Activated naive CD4-positive, alpha-beta T cell treated with anti-CD3 and anti-CD28 coated beads, Interleukin-2, amount 50 U/mL, for 72 hours (primary cell): Measurements from ENCODE around the gene ZSCAN21. TPM values are rescaled to one million over a fixed set of nuclear protein-coding genes. Genes with fewer than 3 reads are reported as not detected.
A peak's percentile ranks its signal among the peaks of the same experiment; 100 is the strongest.

ENCODE experiments used
- ATAC-seq, 2 donors: fragments of 150-1000 bp; cut with Tn5 transposase; 2 replicates each; pipeline ENCODE4 v1.10.0; 2021; ENCODE audit warnings: mild to moderate bottlenecking in 2 of 2, moderate library complexity in 2 of 2
- DNase-seq, 2 donors: peaks; one replicate each; pipeline ENCODE4 v3.0.0; 2021 to 2022; ENCODE audit warnings: low spot score in 2 of 2
- H3K27ac Mint-ChIP-seq, 2 donors: one replicate each; pipeline ENCODE4 v1.8.0; 2022; ENCODE audit warnings: mild to moderate bottlenecking in 2 of 2, mixed read lengths in 2 of 2
- H3K36me3 Mint-ChIP-seq, 2 donors: one replicate each; pipeline ENCODE4 v1.8.0; 2022; ENCODE audit warnings: mixed read lengths in 2 of 2
- H3K9me3 Mint-ChIP-seq, 2 donors: one replicate each; pipeline ENCODE4 v1.8.0; 2022; ENCODE audit warnings: mixed read lengths in 2 of 2
- total RNA-seq, 2 donors: library from RNA; stranded (reverse); gene quantifications; one replicate each; pipeline ENCODE4 v1.2.3, GENCODE V29; 2022

ZSCAN21 gene
- total RNA-seq, 2 donors from 2014 or later = 3.8 to 7.1 TPM

GRCh38 chr7:100101016-100101862 is 51.7 kb downstream of the ZSCAN21 start, which contains the start of the genes AP4M1 and MCM7:
AP4M1 (plus strand) TSS chr7:100101643; CDS start chr7:100101715, 72 bp downstream.
MCM7 (minus strand) TSS chr7:100101397; CDS start chr7:100101294, 103 bp downstream.
- ATAC-seq = peak; percentile 91 to 94
- DNase-seq = peak; percentile 97 to 98
- peaks cover 34 to 37% of the 10 kb centered on the region in 2 donors for H3K36me3 Mint-ChIP-seq

GRCh38 chr7:100102950-100103840 is 53.6 kb downstream of the ZSCAN21 start:
- ATAC-seq = no peak
- Mint-ChIP-seq H3K36me3 (peaks cover 24 to 25% of the 10 kb centered on the region in 2 donors), H3K27ac (peak overlapping the region; percentile 68 to 88), H3K9me3 (no peaks in the 10 kb centered on the region)
- DNase-seq = no peak

More at GRCh38 chr7:100101016-100101862, 51.7 kb downstream of the ZSCAN21 start, which contains the start of the genes AP4M1 and MCM7:
- H3K9me3 Mint-ChIP-seq = no peaks in the 10 kb centered on the region
- H3K27ac Mint-ChIP-seq = peak within 1 kb of the TSS; percentile 88 to 96

- Mint-ChIP-seq H3K36me3 (peaks cover under 1 to 2% of the 10 kb centered on the region in 2 donors), H3K27ac (no peak overlapping the region), H3K9me3 (no peaks in the 10 kb centered on the region)
- no peak for DNase-seq
- no peak for ATAC-seq
Measured at GRCh38 chr7:100105534-100105933, 56.0 kb downstream of the ZSCAN21 start.

- H3K27ac Mint-ChIP-seq = peak overlapping the region in 1 of 2 donors; percentile 47
- no peak for DNase-seq
- no peak for ATAC-seq
- no peaks in the 10 kb centered on the region for H3K9me3 Mint-ChIP-seq
- H3K36me3 Mint-ChIP-seq = no peaks in the 10 kb centered on the region
Measured at GRCh38 chr7:100106633-100107032, 57.1 kb downstream of the ZSCAN21 start.

GRCh38 chr7:100107125-100107737 is 57.7 kb downstream of the ZSCAN21 start:
- no peak for DNase-seq
- no peak for ATAC-seq
- H3K36me3 Mint-ChIP-seq = no peaks in the 10 kb centered on the region
- H3K9me3 Mint-ChIP-seq = no peaks in the 10 kb centered on the region
- H3K27ac Mint-ChIP-seq = peak overlapping the region in 1 of 2 donors; percentile 47

- Mint-ChIP-seq H3K27ac (no peak overlapping the region), H3K36me3 (no peaks in the 10 kb centered on the region), H3K9me3 (no peaks in the 10 kb centered on the region)
- DNase-seq = no peak
- no peak for ATAC-seq
Measured at GRCh38 chr7:100107890-100108289, 58.3 kb downstream of the ZSCAN21 start.

- ATAC-seq (no peak), DNase-seq (no peak)
- no peaks in the 10 kb centered on the region for H3K9me3 Mint-ChIP-seq
- H3K27ac Mint-ChIP-seq = no peak overlapping the region
- H3K36me3 Mint-ChIP-seq = peaks cover 0 to 4% of the 10 kb centered on the region in 2 donors
Measured at GRCh38 chr7:100109521-100110163, 60.1 kb downstream of the ZSCAN21 start.

- Mint-ChIP-seq H3K9me3 (no peaks in the 10 kb centered on the region), H3K36me3 (peaks cover 0 to 4% of the 10 kb centered on the region in 2 donors), H3K27ac (peak overlapping the region in 1 of 2 donors; percentile 61)
- DNase-seq = no peak
- ATAC-seq = no peak
Measured at GRCh38 chr7:100111156-100111555, 61.6 kb downstream of the ZSCAN21 start.

- H3K36me3 Mint-ChIP-seq = peaks cover 0 to 4% of the 10 kb centered on the region in 2 donors
- no peak for ATAC-seq
Measured at GRCh38 chr7:100111914-100112313, 62.3 kb downstream of the ZSCAN21 start.

More at GRCh38 chr7:100111914-100112313, 62.3 kb downstream of the ZSCAN21 start:
- Mint-ChIP-seq H3K9me3 (no peaks in the 10 kb centered on the region), H3K27ac (no peak overlapping the region)
- DNase-seq = no peak

Other genes starting within 250 kb of the ZSCAN21 start
- not detected for gene CYP3A43, start 221.8 kb upstream of the ZSCAN21 start, total RNA-seq
- gene OR2AE1, start 172.7 kb upstream of the ZSCAN21 start, total RNA-seq = under 1 TPM in 1 of 2 donors, not detected in 1; 0.31 TPM
- 10 to 100 TPM; 25.8 to 28.3 TPM for gene TRIM4, start 130.2 kb upstream of the ZSCAN21 start, total RNA-seq
- gene GJC3, start 120.2 kb upstream of the ZSCAN21 start, total RNA-seq = under 1 TPM; 0.68 to 0.89 TPM
- under 1 TPM in 1 of 2 donors, not detected in 1; 0.43 TPM for gene AZGP1, start 73.7 kb upstream of the ZSCAN21 start, total RNA-seq
- gene ZKSCAN1, start 34.2 kb upstream of the ZSCAN21 start, total RNA-seq = 10 to 100 TPM; 52.2 to 67.1 TPM
- gene ZNF3, start 31.9 kb downstream of the ZSCAN21 start, total RNA-seq = 10 to 100 TPM; 13.8 to 16.2 TPM
- 100 to 1,000 TPM in 1 of 2 donors, 10 to 100 TPM in 1; 84.6 to 107 TPM for gene COPS6, start 39.2 kb downstream of the ZSCAN21 start, total RNA-seq
- 100 to 1,000 TPM; 291 to 375 TPM for gene MCM7, start 51.6 kb downstream of the ZSCAN21 start, total RNA-seq
- gene AP4M1, start 51.9 kb downstream of the ZSCAN21 start, total RNA-seq = 10 to 100 TPM in 1 of 2 donors, 1 to 10 TPM in 1; 8.4 to 13.6 TPM
- gene TAF6, start 69.6 kb downstream of the ZSCAN21 start, total RNA-seq = 10 to 100 TPM; 52.7 to 57.6 TPM
- gene CNPY4, start 69.9 kb downstream of the ZSCAN21 start, total RNA-seq = 10 to 100 TPM; 16.4 to 20.9 TPM
- 1 to 10 TPM; 2.6 to 5.6 TPM for gene MBLAC1, start 77.2 kb downstream of the ZSCAN21 start, total RNA-seq
- 100 to 1,000 TPM; 147 to 153 TPM for gene LAMTOR4, start 99.1 kb downstream of the ZSCAN21 start, total RNA-seq
- gene TRAPPC14, start 108.9 kb downstream of the ZSCAN21 start, total RNA-seq = 10 to 100 TPM; 17.1 to 32.8 TPM
- gene GAL3ST4, start 118.8 kb downstream of the ZSCAN21 start, total RNA-seq = 10 to 100 TPM in 1 of 2 donors, 1 to 10 TPM in 1; 7.7 to 12.5 TPM
- 10 to 100 TPM in 1 of 2 donors, 1 to 10 TPM in 1; 7.0 to 18.9 TPM for gene GPC2, start 127.6 kb downstream of the ZSCAN21 start, total RNA-seq
- gene STAG3, start 128.1 kb downstream of the ZSCAN21 start, total RNA-seq = 10 to 100 TPM; 33.3 to 54.2 TPM
- 10 to 100 TPM; 20.8 to 30.6 TPM for gene PVRIG, start 170.2 kb downstream of the ZSCAN21 start, total RNA-seq